GM18519 (cell line): ENCODE data around the gene GSG1L.
"Not testable (repeated sequence)": the region's sequence is repeated elsewhere in the genome, so short reads cannot be mapped to it uniquely, and the experiment has no call there.

ENCODE experiments used
- ATAC-seq: cut with Tn5 transposase; IDR thresholded peaks from one replicate; pipeline ENCODE4 v1.9.1; 2021; ENCODE audit warnings: mild to moderate bottlenecking, moderate library complexity; ENCODE audit not compliant: unreplicated experiment, low FRiP score

Gene GSG1L

GRCh38 chr16:27749946-27750345 is 313.6 kb downstream of the GSG1L start:
- ATAC-seq = no peak

DNA sequence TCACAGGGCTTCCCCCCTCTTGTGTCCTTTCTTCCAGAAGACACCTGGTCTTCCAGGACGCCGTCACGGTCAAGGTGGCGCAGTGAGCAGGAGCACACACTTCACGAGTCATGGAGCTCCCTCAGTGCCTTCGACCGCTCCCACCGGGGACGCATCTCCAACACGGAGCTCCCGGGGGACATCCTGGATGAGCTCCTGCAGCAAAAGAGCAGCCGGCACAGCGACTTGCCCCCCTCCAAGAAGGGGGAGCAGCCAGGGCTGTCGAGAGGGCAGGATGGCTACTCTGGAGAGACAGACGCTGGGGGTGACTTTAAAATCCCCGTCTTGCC is 314.0 kb downstream of the GSG1L start:
- ATAC-seq = no peak

DNA sequence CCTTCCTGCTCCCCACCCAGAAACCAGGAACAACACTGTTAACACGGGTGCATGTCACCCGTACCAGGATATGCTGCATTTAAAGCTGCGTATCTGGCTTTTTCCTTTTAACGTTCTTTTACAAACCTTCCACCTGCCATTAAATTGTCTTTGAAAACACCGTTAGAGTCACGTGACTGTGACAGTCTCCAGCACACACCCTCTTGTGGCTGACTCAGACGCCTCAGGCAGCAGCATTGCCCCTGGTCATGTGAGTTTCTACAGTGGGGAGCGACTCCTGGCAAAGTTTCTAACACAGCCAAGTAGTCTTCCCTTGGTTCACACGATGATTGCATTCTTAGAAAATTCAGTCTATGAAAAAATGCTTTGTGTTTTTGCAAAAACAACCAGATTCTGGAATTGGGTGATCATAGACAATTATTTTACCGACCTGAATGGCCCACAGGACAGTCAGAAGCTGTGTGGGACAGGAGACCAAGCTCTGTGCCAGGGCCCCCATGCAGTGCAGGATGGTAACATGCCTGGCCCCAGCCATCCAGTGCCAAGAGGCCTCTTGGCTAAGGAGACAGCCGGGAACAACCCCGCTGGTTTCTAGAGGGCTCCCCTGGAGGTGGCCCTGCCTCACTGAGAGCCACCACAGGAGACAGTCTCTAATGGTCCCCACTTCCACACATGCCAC is 314.5 kb downstream of the GSG1L start:
- no peak for ATAC-seq

- no peak for ATAC-seq
Measured at GRCh38 chr16:27747946-27748345, 315.6 kb downstream of the GSG1L start.

DNA sequence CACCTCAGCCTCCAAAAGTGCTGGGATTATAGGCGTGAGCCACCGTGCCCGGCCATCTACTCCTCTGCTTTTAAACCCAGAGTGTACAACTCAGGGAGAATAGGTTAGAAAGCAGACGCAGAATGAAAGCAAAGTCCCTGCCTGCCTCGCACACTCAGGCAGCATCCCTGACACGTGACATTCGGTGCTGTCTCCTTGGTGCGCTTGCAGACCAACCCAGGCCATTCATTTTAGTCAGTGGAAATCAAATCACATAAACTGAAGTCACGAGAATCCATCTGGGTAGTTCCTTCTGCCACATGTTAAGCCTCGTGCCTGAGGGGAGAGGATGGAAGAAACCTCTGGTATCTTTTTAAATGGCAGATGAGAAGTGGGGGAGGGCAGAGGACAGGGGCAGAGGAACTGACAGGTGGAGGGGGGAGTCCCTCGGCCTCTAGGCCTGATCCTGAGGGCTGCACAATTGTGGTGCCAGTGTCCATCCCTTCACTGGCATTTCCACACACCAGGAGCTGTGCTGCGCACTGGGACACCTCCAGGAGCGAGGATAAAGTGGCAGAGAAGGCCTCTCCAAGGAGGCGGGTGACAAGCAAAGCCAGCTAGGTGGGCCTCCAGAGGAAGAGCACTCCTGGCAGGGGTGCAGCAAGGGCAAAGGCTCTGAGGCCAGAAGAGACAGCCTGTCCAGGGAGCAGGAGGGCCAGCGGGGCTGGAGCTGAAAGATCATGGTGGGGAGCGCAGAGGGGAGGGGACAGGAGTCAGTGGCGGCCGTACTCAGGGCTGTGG is 317.2 kb downstream of the GSG1L start:
- no peak for ATAC-seq

DNA sequence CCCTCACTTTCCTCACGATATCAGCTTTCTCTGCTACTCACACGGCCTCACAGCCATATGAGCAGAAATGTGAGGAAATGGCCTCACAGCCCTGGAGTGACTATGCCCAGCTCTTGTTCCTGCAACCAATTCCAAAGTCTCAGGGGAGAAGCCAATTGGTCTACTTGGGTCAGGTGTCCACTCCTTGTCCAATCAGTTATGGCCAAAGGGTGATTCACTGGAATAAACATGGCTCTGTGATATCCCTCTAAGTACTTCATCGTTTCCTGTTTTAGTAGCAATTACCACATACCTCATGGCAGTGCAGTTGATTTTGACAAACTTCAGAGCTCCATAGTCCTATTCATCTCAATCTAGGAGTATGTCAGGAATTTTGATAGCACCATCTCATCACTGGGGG is 318.2 kb downstream of the GSG1L start:
- no peak for ATAC-seq

DNA sequence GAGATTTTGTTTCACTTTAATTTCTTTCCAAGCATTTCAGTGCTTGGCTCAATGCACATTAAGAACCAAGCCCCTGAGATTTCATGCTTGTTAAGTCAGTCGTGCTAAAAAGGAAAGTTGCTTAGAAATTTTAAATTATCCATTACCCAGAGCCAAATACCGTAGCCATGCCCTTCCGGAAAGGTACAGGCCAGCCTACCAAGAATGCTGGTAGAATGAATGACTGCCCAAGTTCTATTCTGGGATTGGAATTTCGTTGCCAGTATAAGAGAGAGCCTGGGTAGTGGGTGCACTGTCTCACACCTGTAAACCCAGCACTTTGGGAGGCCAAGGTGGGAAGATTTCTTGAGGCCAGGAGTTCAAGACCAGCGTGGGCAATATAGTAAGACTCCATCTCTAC is 319.6 kb downstream of the GSG1L start:
- ATAC-seq = no peak

GRCh38 chr16:27743001-27743400 is 320.5 kb downstream of the GSG1L start:
- not testable (repeated sequence) for ATAC-seq

- ATAC-seq = no peak
Measured at GRCh38 chr16:27742333-27742732, 321.2 kb downstream of the GSG1L start.

DNA sequence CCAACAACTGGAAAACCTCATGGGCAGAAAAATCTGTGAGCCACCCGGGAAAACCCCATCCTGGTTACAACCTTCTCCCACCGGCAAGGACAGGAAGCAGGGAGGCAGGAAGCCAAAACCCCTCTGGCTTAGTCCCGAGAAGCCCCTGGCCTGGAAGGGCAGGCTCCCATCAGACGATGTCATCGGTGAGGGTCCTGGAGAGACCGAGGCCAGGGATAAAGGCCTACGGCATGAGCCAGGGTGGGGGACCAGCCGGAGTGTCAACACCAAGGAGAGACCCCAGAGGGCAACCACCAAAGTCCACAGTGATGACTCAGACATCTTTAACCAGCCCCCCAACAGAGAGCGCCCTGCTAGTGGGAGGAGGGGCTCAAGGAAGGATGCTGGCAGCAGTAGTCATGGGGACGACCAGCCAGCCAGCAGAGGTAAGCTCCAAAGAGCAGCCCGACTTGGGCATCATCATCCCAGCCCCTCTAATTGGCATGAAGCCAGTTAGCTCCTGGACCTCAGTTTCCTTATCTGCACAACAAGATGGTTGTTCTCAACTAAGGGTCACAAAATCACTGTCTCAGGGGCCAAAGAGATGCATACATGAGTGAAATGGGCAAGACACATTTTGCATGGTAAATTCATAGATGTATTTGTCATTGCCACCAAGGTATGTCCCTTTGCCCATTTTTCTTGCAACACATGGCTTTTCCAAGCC is 322.9 kb downstream of the GSG1L start:
- ATAC-seq = no peak

- ATAC-seq = no peak
Measured at GRCh38 chr16:27739606-27740357, 323.7 kb downstream of the GSG1L start.

GRCh38 chr16:27738596-27738995 is 324.9 kb downstream of the GSG1L start:
- no peak for ATAC-seq
